Mesenchymal stem cell (in vitro differentiated cells and primary cell): ENCODE data around the gene CNTRL.

ENCODE experiments used
- DNase-seq: peaks from one replicate; pipeline ENCODE4 v3.0.0-alpha.2; 2013
- H2AFZ ChIP-seq: one replicate; pipeline ENCODE4 v1.6.1; 2013; ENCODE audit warnings: low read depth, mild to moderate bottlenecking, control low read depth, inconsistent platforms, low read length, moderate library complexity
- H2AK5ac ChIP-seq: 2 replicates; pipeline ENCODE4 v1.6.1; 2013; ENCODE audit warnings: low read length, moderate library complexity, mild to moderate bottlenecking, inconsistent platforms; ENCODE audit not compliant: severe bottlenecking
- H2BK120ac ChIP-seq: one replicate; pipeline ENCODE4 v1.6.1; 2013; ENCODE audit warnings: low read depth, mild to moderate bottlenecking, inconsistent platforms, low read length, moderate library complexity
- H2BK12ac ChIP-seq, 2 experiments: one replicate each; pipeline ENCODE4 v1.6.1; 2013; ENCODE audit warnings: inconsistent platforms in 2 of 2, low read length in 2 of 2, mild to moderate bottlenecking in 2 of 2, moderate library complexity in 2 of 2, control low read depth in 1 of 2
- H2BK15ac ChIP-seq: one replicate; pipeline ENCODE4 v1.6.1; 2013; ENCODE audit warnings: mild to moderate bottlenecking, low read depth, inconsistent platforms; ENCODE audit not compliant: poor library complexity, severe bottlenecking
- H2BK5ac ChIP-seq: 2 replicates; pipeline ENCODE4 v1.6.1; 2013; ENCODE audit warnings: low read depth, mild to moderate bottlenecking, low read length, control low read depth, inconsistent platforms; ENCODE audit not compliant: poor library complexity, severe bottlenecking
- H3K14ac ChIP-seq, 2 experiments: one replicate each; pipeline ENCODE4 v1.6.1; 2013; ENCODE audit warnings: inconsistent platforms in 2 of 2, low read length in 2 of 2, control low read depth in 1 of 2, mild to moderate bottlenecking in 1 of 2, moderate library complexity in 1 of 2
- H3K18ac ChIP-seq, 2 experiments: one replicate each; pipeline ENCODE4 v1.6.1; 2013; ENCODE audit warnings: inconsistent platforms in 2 of 2, low read length in 2 of 2, control low read depth in 1 of 2, low read depth in 1 of 2, mild to moderate bottlenecking in 1 of 2
- H3K23ac ChIP-seq, 2 experiments: one replicate each; pipeline ENCODE4 v1.6.1; 2013; ENCODE audit warnings: inconsistent platforms in 2 of 2, low read length in 2 of 2, mild to moderate bottlenecking in 2 of 2, moderate library complexity in 2 of 2, control low read depth in 1 of 2
- H3K27ac ChIP-seq: 2 replicates; pipeline ENCODE4 v1.5.1; 2013; ENCODE audit warnings: mild to moderate bottlenecking, moderate library complexity, low read length, control low read depth, inconsistent platforms; ENCODE audit not compliant: poor library complexity, severe bottlenecking
- H3K27me3 ChIP-seq, 2 experiments: 2 replicates each; pipeline versions ENCODE4 v1.6.1 to v1.7.0; 2013; ENCODE audit warnings: low read length in 2 of 2, mild to moderate bottlenecking in 2 of 2, moderate library complexity in 2 of 2, control low read depth in 1 of 2, inconsistent platforms in 1 of 2; ENCODE audit not compliant: control insufficient read depth in 1 of 2, insufficient read depth in 1 of 2
- H3K36me3 ChIP-seq, 2 experiments: 2 replicates each; pipeline versions ENCODE4 v1.6.1 to v1.7.0; 2013; ENCODE audit warnings: low read length in 2 of 2, control low read depth in 1 of 2, inconsistent platforms in 1 of 2, low read depth in 1 of 2, mild to moderate bottlenecking in 1 of 2; ENCODE audit not compliant: insufficient read depth in 2 of 2, control insufficient read depth in 1 of 2
- H3K4ac ChIP-seq, 2 experiments: one replicate each; pipeline ENCODE4 v1.6.1; 2013; ENCODE audit warnings: inconsistent platforms in 2 of 2, low read length in 2 of 2, mild to moderate bottlenecking in 2 of 2, moderate library complexity in 2 of 2, control low read depth in 1 of 2, low read depth in 1 of 2
- H3K4me1 ChIP-seq: 2 replicates; pipeline ENCODE4 v1.6.1; 2013; ENCODE audit warnings: low read depth, low read length, control low read depth; ENCODE audit not compliant: control insufficient read depth, insufficient read depth
- H3K4me2 ChIP-seq: 2 replicates; pipeline ENCODE4 v1.6.1; 2013; ENCODE audit warnings: low read length, mild to moderate bottlenecking, inconsistent platforms; ENCODE audit not compliant: poor library complexity, severe bottlenecking
- H3K4me3 ChIP-seq, 2 experiments: 2 replicates each; pipeline versions ENCODE4 v1.5.1 to v1.7.0; 2013; ENCODE audit warnings: low read length in 2 of 2, mild to moderate bottlenecking in 2 of 2, control low read depth in 1 of 2, low read depth in 1 of 2; ENCODE audit not compliant: insufficient read depth in 1 of 2
- H3K79me1 ChIP-seq: replicated peaks from 2 replicates; pipeline ENCODE4 v1.6.1; 2013; ENCODE audit warnings: mild to moderate bottlenecking, control low read depth, low read length, inconsistent platforms; ENCODE audit not compliant: poor library complexity, severe bottlenecking
- H3K9ac ChIP-seq: 2 replicates; pipeline ENCODE4 v1.7.0; 2013; ENCODE audit warnings: mild to moderate bottlenecking, low read length, moderate library complexity
- H3K9me3 ChIP-seq: 2 replicates; pipeline ENCODE4 v1.7.0; 2013; ENCODE audit warnings: mild to moderate bottlenecking, low read length; ENCODE audit not compliant: control insufficient read depth
- H4K8ac ChIP-seq: one replicate; pipeline ENCODE4 v1.6.1; 2013; ENCODE audit warnings: inconsistent platforms, mild to moderate bottlenecking, low read length, moderate library complexity
- H4K91ac ChIP-seq: one replicate; pipeline ENCODE4 v1.6.1; 2013; ENCODE audit warnings: mild to moderate bottlenecking, low read length, inconsistent platforms
- WGBS: methylation state at CpG from one replicate; pipeline ENCODE4 v1.1.7; 2013; ENCODE audit warnings: mixed read lengths; 5-methylcytosine and 5-hydroxymethylcytosine counted together

CNTRL gene

DNA sequence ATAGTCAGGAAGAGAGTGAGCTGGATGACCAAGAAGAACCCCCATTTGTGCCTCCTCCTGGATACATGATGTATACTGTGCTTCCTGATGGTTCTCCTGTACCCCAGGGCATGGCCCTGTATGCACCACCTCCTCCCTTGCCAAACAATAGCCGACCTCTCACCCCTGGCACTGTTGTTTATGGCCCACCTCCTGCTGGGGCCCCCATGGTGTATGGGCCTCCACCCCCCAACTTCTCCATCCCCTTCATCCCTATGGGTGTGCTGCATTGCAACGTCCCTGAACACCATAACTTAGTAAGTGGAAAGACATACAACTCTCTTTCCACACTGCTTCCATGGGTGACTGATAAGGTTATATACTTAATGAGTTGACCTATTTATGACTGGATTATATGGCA, 75.4 kb downstream of the CNTRL start:
- no peak overlapping the region for H2BK5ac ChIP-seq
- no peak overlapping the region for H3K4me2 ChIP-seq
- H2BK120ac ChIP-seq: no peak overlapping the region
- 56% methylated on average over 1 of the region's 2 CpGs for WGBS
- no peaks in the 10 kb centered on the region for H3K9me3 ChIP-seq
- H3K4ac ChIP-seq: no peak overlapping the region
- no peak overlapping the region for H3K23ac ChIP-seq
- no peak overlapping the region for H3K14ac ChIP-seq
- no peak overlapping the region for H3K9ac ChIP-seq
- no peak overlapping the region for H3K4me3 ChIP-seq
- DNase-seq: no peak
- no peak overlapping the region for H4K91ac ChIP-seq
- no peak overlapping the region for H2AFZ ChIP-seq
- no peak overlapping the region for H3K27ac ChIP-seq
- H2AK5ac ChIP-seq: no peak overlapping the region
- peaks cover 4% of the 10 kb centered on the region for H3K4me1 ChIP-seq
- no peak overlapping the region for H4K8ac ChIP-seq
- H3K18ac ChIP-seq: no peak overlapping the region
- peaks cover 7 to 59% of the 10 kb centered on the region in 2 experiments for H3K36me3 ChIP-seq
- H2BK12ac ChIP-seq: no peak overlapping the region
- H3K79me1 ChIP-seq: no peaks in the 10 kb centered on the region
- no peak overlapping the region for H2BK15ac ChIP-seq
- H3K27me3 ChIP-seq: no peaks in the 10 kb centered on the region

DNA sequence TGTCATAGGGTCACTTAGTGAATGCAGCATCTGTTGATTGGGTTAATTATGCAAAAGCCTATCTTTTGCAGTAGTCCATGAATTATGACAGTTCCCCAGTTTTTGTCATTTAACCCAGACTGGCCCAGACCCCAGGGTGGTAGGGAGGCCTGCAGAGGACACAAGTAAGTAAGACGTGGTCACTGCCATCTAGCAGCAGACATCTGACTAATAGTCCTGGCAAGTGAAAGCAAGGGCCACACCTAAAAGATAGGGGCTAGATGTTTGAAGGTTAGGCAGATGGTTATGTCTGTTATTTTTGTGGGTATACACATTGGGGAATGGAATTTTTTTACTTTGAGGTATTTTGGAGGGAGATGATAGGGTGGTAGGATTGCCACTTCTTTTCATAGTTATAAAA, 78.9 kb downstream of the CNTRL start:
- no peak overlapping the region for H3K9ac ChIP-seq
- no peak overlapping the region for H3K4me2 ChIP-seq
- no peak overlapping the region for H3K14ac ChIP-seq
- H4K8ac ChIP-seq: no peak overlapping the region
- H2AFZ ChIP-seq: no peak overlapping the region
- no peak overlapping the region for H2BK15ac ChIP-seq
- no peak overlapping the region for H3K18ac ChIP-seq
- H3K23ac ChIP-seq: no peak overlapping the region
- no peak overlapping the region for H2BK12ac ChIP-seq
- no peak for DNase-seq
- H3K27me3 ChIP-seq: no peaks in the 10 kb centered on the region
- peaks cover 3 to 49% of the 10 kb centered on the region in 2 experiments for H3K36me3 ChIP-seq
- H3K9me3 ChIP-seq: no peaks in the 10 kb centered on the region
- no peak overlapping the region for H3K4me3 ChIP-seq
- H3K79me1 ChIP-seq: no peaks in the 10 kb centered on the region
- no peak overlapping the region for H4K91ac ChIP-seq
- WGBS: 86% methylated on average over 1 of the region's 1 CpG
- no peak overlapping the region for H3K4ac ChIP-seq
- no peak overlapping the region for H3K27ac ChIP-seq
- H2BK120ac ChIP-seq: no peak overlapping the region
- peaks cover 4% of the 10 kb centered on the region for H3K4me1 ChIP-seq
- H2BK5ac ChIP-seq: no peak overlapping the region
- no peak overlapping the region for H2AK5ac ChIP-seq

DNA sequence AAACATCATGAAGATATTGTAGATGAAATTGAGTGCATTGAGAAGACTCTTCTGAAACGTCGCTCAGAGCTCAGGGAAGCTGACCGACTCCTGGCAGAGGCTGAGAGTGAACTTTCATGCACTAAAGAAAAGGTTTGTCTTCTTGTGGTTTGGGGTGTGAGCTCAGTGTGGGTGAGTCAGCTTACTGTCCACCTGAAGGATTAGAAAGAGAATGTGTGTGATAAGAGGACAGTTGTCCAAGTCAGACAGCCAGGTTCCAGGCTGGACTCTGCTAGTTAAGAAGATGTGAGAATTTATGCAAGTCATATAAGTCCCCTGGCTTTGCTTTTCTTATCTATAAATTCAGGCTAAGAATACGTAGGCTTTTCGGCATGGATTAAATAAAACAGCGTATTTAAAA, 80.0 kb downstream of the CNTRL start:
- H3K79me1 ChIP-seq: no peaks in the 10 kb centered on the region
- H3K9ac ChIP-seq: no peak overlapping the region
- H3K18ac ChIP-seq: no peak overlapping the region
- H3K27me3 ChIP-seq: no peaks in the 10 kb centered on the region
- no peak overlapping the region for H4K91ac ChIP-seq
- H3K36me3 ChIP-seq: peaks cover 3 to 48% of the 10 kb centered on the region in 2 experiments
- H3K4ac ChIP-seq: no peak overlapping the region
- no peak overlapping the region for H2AFZ ChIP-seq
- no peak overlapping the region for H2AK5ac ChIP-seq
- no peak overlapping the region for H3K27ac ChIP-seq
- H3K23ac ChIP-seq: no peak overlapping the region
- H3K4me2 ChIP-seq: no peak overlapping the region
- H3K14ac ChIP-seq: no peak overlapping the region
- no peaks in the 10 kb centered on the region for H3K9me3 ChIP-seq
- no peak overlapping the region for H2BK12ac ChIP-seq
- peaks cover 4% of the 10 kb centered on the region for H3K4me1 ChIP-seq
- H4K8ac ChIP-seq: no peak overlapping the region
- H3K4me3 ChIP-seq: no peak overlapping the region
- no peak overlapping the region for H2BK120ac ChIP-seq
- H2BK5ac ChIP-seq: no peak overlapping the region
- no peak overlapping the region for H2BK15ac ChIP-seq
- 95% methylated on average over 3 of the region's 6 CpGs for WGBS
- DNase-seq: no peak

DNA sequence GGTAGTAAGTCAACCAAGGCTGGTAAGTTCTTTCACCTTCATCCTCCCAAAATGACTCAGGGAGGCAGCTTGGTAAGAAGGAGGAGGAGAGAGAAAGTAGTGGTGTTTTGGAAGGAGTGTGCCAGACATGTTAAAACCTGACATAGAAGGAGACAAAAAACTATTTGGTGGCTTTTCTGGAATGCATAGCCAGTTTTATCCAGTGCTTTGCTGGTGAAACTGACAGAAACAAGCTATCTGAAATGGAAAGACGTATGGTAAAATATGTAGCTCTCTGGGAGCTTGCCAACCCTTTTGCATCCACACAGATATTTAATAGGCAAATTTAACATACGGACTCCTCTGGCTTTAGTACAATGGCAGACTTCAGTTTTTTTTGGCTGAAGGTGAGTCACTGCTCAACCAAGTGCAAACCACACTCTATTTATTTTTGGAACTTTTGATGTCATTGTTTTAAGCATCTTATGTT, 81.5 kb downstream of the CNTRL start:
- H3K23ac ChIP-seq: no peak overlapping the region
- H3K9me3 ChIP-seq: no peaks in the 10 kb centered on the region
- peaks cover 0 to 49% of the 10 kb centered on the region in 2 experiments for H3K36me3 ChIP-seq
- WGBS: 100% methylated on average over 1 of the region's 2 CpGs
- H3K4me3 ChIP-seq: no peak overlapping the region
- H3K18ac ChIP-seq: no peak overlapping the region
- H2BK15ac ChIP-seq: no peak overlapping the region
- H2BK5ac ChIP-seq: no peak overlapping the region
- H2BK12ac ChIP-seq: no peak overlapping the region
- H3K79me1 ChIP-seq: no peaks in the 10 kb centered on the region
- H3K9ac ChIP-seq: peak overlapping the region; percentile 52
- H3K4me1 ChIP-seq: peaks cover 2% of the 10 kb centered on the region
- no peak overlapping the region for H2BK120ac ChIP-seq
- no peak overlapping the region for H4K8ac ChIP-seq
- no peak overlapping the region for H3K14ac ChIP-seq
- no peak overlapping the region for H2AK5ac ChIP-seq
- peak; percentile 48 for DNase-seq
- H2AFZ ChIP-seq: no peak overlapping the region
- H3K27ac ChIP-seq: peak overlapping the region; percentile 53
- no peak overlapping the region for H3K4me2 ChIP-seq
- no peak overlapping the region for H3K4ac ChIP-seq
- no peak overlapping the region for H4K91ac ChIP-seq
- H3K27me3 ChIP-seq: no peaks in the 10 kb centered on the region
